ENCODE measurements around the gene CDKN2C. TPM values are rescaled to one million over a fixed set of nuclear protein-coding genes. Genes with fewer than 3 reads are reported as not detected.
"Not testable (repeated sequence)": the region's sequence is repeated elsewhere in the genome, so short reads cannot be mapped to it uniquely, and the experiment has no call there.

The CDKN2C gene
- total RNA-seq, 1 donor from 2014 or later = 12.8 TPM

DNA sequence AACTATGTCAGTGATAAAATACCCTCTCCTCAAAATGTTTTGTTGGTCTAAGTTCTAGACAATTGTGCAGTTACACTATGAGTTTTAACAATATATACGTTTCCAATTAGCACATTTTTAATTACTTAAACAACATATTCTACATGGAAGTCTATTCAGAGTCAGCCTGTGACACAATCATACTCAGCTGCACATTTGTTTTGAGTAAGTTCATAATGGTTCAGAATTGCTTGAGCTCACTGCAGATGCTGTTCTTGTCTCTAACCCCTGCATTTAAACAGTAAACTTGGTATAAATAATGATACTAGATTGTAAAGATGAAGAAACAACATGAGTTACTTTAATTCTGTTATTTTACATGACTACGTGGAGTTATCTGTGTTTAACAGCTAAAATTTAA is 30.6 kb downstream of the CDKN2C start:
- TF ChIP-seq, protein P1, sequence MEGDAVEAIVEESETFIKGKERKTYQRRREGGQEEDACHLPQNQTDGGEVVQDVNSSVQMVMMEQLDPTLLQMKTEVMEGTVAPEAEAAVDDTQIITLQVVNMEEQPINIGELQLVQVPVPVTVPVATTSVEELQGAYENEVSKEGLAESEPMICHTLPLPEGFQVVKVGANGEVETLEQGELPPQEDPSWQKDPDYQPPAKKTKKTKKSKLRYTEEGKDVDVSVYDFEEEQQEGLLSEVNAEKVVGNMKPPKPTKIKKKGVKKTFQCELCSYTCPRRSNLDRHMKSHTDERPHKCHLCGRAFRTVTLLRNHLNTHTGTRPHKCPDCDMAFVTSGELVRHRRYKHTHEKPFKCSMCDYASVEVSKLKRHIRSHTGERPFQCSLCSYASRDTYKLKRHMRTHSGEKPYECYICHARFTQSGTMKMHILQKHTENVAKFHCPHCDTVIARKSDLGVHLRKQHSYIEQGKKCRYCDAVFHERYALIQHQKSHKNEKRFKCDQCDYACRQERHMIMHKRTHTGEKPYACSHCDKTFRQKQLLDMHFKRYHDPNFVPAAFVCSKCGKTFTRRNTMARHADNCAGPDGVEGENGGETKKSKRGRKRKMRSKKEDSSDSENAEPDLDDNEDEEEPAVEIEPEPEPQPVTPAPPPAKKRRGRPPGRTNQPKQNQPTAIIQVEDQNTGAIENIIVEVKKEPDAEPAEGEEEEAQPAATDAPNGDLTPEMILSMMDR (IDR thresholded peaks at IDR 0.05; ENCODE audit: borderline replicate concordance) = no peak
- Histone ChIP-seq H3K4me1 (no peaks in the 10 kb centered on the region), H3K27me3 (ENCODE audit: low read depth) (no peaks in the 10 kb centered on the region), H3K36me3 (no peaks in the 10 kb centered on the region), H3K4me3 (no peak overlapping the region), H3K9me3 (replicated peaks) (no peaks in the 10 kb centered on the region), H3K27ac (replicated peaks) (no peak overlapping the region)
- intact Hi-C loops (cut with micrococcal nuclease) = no loop called here
- DNase-seq = no peak

DNA sequence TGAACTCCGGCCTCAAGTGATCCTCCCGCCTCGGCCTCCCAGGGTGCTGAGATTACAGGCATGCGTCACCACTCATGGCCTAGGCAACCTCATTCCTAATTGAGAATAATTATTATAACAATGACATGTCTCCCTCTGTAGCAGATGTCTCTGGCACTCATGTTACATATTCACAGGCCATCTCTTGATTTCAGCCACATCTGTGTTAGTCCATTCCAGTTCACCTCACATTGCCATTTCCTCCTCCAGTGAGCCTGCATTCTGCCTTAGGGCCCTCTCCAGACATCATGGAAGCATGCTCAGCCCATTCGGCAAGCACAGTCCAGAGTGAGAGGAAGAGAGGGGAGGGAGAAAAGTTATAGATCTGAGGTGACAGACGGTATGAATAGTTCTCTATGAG is 32.5 kb downstream of the CDKN2C start:
- intact Hi-C loops (cut with micrococcal nuclease) = no loop called here
- TF ChIP-seq, protein P1 (IDR thresholded peaks at IDR 0.05; ENCODE audit: borderline replicate concordance) = no peak
- Histone ChIP-seq H3K27ac (replicated peaks) (no peak overlapping the region), H3K9me3 (replicated peaks) (no peaks in the 10 kb centered on the region), H3K4me1 (no peaks in the 10 kb centered on the region), H3K36me3 (no peaks in the 10 kb centered on the region), H3K4me3 (no peak overlapping the region), H3K27me3 (ENCODE audit: low read depth) (no peaks in the 10 kb centered on the region)
- no peak for DNase-seq

DNA sequence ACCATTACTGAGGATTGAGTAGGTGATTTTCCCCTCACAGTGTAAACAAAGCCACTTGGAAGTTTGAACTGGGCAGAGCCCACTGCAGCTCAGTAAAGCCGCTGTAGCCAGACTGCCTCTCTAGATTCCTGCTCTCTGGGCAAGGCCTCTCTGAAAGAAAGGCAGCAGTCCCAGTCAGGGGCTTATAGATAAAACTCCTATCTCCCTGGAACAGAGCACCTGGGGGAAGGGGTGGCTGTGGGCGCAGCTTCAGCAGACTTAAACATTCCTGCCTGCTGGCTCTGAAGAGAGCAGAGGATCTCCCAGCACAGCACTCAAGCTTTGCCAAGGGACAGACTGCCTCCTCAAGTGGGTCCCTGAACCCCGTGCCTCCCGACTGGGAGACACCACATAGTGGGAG is 35.5 kb downstream of the CDKN2C start:
- H3K27me3 ChIP-seq (ENCODE audit: low read depth); intact Hi-C loops (cut with micrococcal nuclease); DNase-seq; H3K36me3 ChIP-seq; H3K4me1 ChIP-seq; H3K27ac ChIP-seq (replicated peaks); H3K4me3 ChIP-seq; H3K9me3 ChIP-seq (replicated peaks): not testable (repeated sequence)

DNA sequence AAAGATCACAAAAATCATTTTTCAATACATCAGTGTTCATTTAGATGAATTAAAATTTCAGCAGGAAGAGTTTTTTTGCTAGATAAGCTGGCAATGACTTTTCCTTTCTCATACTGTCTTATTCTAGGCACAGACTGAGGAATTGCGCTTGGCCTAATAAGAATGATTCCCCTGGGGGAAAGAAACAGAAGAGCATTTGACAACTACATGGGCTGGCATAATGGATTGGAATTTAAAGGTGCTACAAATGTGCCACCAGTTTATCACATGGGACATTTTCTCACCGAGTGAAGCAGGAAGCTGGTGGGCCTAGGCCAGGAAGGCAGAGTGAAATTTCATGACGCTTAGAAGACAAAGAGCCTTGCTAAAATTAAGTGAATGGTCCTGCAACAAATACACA is 39.3 kb downstream of the CDKN2C start:
- no peaks in the 10 kb centered on the region for H3K36me3 ChIP-seq
- TF ChIP-seq, protein P1 (IDR thresholded peaks at IDR 0.05; ENCODE audit: borderline replicate concordance) = no peak
- no peaks in the 10 kb centered on the region for H3K27me3 ChIP-seq (ENCODE audit: low read depth)
- peaks cover 22% of the 10 kb centered on the region for H3K9me3 ChIP-seq (replicated peaks)
- intact Hi-C loops (cut with micrococcal nuclease) = no loop called here
- H3K27ac ChIP-seq (replicated peaks) = no peak overlapping the region
- no peak overlapping the region for H3K4me3 ChIP-seq
- no peaks in the 10 kb centered on the region for H3K4me1 ChIP-seq
- no peak for DNase-seq

DNA sequence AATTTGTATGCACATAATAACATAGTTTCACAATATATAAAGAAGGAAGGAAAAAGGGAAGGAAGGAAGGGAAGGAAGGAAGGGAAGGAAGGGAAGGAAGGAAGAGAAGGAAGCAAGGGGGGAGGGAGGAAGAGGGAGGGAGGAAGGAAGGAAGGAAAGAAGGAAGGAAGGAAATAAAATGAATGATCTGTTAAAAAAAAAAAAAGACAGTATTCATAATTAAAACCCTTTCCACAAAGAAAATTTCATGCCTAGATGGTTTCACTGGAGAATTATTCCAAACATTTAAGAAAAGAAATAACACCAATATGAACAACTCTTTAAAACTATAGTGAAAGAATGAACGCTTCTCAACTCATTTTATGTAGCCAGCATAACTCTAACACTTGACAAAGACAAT is 44.8 kb downstream of the CDKN2C start:
- no peak for DNase-seq
- intact Hi-C loops (cut with micrococcal nuclease) = no loop called here
- Histone ChIP-seq H3K27ac (replicated peaks) (no peak overlapping the region), H3K27me3 (ENCODE audit: low read depth) (no peaks in the 10 kb centered on the region), H3K4me3 (no peak overlapping the region), H3K36me3 (no peaks in the 10 kb centered on the region), H3K9me3 (replicated peaks) (peaks cover 21% of the 10 kb centered on the region), H3K4me1 (no peaks in the 10 kb centered on the region)
- TF ChIP-seq, protein P1 (IDR thresholded peaks at IDR 0.05; ENCODE audit: borderline replicate concordance) = no peak

DNA sequence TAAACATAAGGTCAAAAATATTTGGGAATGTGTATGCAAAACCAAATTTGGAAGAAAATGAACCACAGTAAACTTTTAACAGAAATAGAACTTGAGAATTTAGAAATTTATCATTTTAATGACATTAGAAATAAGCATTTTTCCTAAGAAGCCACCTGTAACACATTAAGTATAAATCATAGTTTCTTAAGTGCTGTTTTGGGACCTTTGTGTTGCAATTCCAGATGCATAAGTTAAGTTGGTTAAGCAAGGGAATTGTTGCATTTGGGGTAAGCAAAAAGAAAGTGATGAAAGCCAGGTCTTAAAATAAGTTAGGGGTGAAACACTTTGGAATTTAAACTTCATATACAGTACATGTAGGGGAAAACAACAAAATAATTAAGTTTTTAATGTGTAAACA is 49.8 kb downstream of the CDKN2C start:
- Histone ChIP-seq H3K4me3 (no peak overlapping the region), H3K9me3 (replicated peaks) (peaks cover 7% of the 10 kb centered on the region), H3K36me3 (no peaks in the 10 kb centered on the region), H3K4me1 (no peaks in the 10 kb centered on the region), H3K27me3 (ENCODE audit: low read depth) (no peaks in the 10 kb centered on the region), H3K27ac (replicated peaks) (no peak overlapping the region)
- intact Hi-C loops (cut with micrococcal nuclease) = no loop called here
- TF ChIP-seq, protein P1 (IDR thresholded peaks at IDR 0.05; ENCODE audit: borderline replicate concordance) = no peak
- no peak for DNase-seq

Other genes starting within 250 kb of the CDKN2C start
- 80.0 TPM for gene FAF1, start 10.0 kb upstream of the CDKN2C start, total RNA-seq
- gene C1orf185, start 132.0 kb downstream of the CDKN2C start, total RNA-seq = not detected